Peyer's patch (tissue), 4 donors: ENCODE measurements around the gene ADAMTSL3.

Experiments used
- CTCF ChIP-seq, 6 experiments: fragments of 450-650 bp in 4 of 6; fragments of 200-600 bp in 2 of 6; sonication (generic) in 1 of 6; IDR thresholded peaks; one replicate each; pipeline ENCODE4 v1.5.1; 2017 to 2019; ENCODE audit warnings: antibody characterized with exemption in 6 of 6, mild to moderate bottlenecking in 3 of 6, moderate library complexity in 1 of 6
- POLR2A ChIP-seq, 2 donors: fragments of 450-650 bp; IDR thresholded peaks; one replicate each; pipeline ENCODE4 v1.5.1; 2017; ENCODE audit warnings: antibody characterized with exemption in 2 of 2, mild to moderate bottlenecking in 2 of 2, moderate library complexity in 2 of 2

- TF ChIP-seq CTCF (IDR thresholded peaks at IDR 0.05) (no peak), POLR2A (IDR thresholded peaks at IDR 0.05) (no peak)
Measured at GRCh38 chr15:83720468-83720867, 66.5 kb downstream of the ADAMTSL3 start.
